NCI-H2029 treated with DMSO at 0.1 percent for 48 hours (cell line): ENCODE data around the gene ANKS1B.
A peak's percentile ranks its signal among the peaks of the same experiment; 100 is the strongest.
"Not testable (repeated sequence)": the region's sequence is repeated elsewhere in the genome, so short reads cannot be mapped to it uniquely, and the experiment has no call there.

Source experiments
- DNase-seq: peaks from one replicate; lab custom pipeline; 2025; lab: John Stamatoyannopoulos, UW

ANKS1B gene

GRCh38 chr12:99870085-99870484 is 114.7 kb downstream of the ANKS1B start:
- no peak for DNase-seq

- DNase-seq, result no peak
Measured at GRCh38 chr12:99861731-99862130, 123.0 kb downstream of the ANKS1B start.

GRCh38 chr12:99859126-99859525 is 125.6 kb downstream of the ANKS1B start:
- DNase-seq, result no peak

GRCh38 chr12:99852666-99853065 is 132.1 kb downstream of the ANKS1B start:
- no peak for DNase-seq

- no peak for DNase-seq
Measured at GRCh38 chr12:99847936-99848335, 136.8 kb downstream of the ANKS1B start.

- DNase-seq, result no peak
Measured at GRCh38 chr12:99834710-99835109, 150.0 kb downstream of the ANKS1B start.

GRCh38 chr12:99833397-99833796 is 151.3 kb downstream of the ANKS1B start:
- DNase-seq, result no peak

GRCh38 chr12:99824900-99825542 is 159.7 kb downstream of the ANKS1B start:
- DNase-seq, result peak; percentile 82

- DNase-seq, result no peak
Measured at GRCh38 chr12:99822273-99822672, 162.5 kb downstream of the ANKS1B start.

- DNase-seq, result peak; percentile 90
Measured at GRCh38 chr12:99810718-99811593, 173.8 kb downstream of the ANKS1B start.

GRCh38 chr12:99809909-99810308 is 174.8 kb downstream of the ANKS1B start:
- no peak for DNase-seq

- DNase-seq, result no peak
Measured at GRCh38 chr12:99806304-99806703, 178.4 kb downstream of the ANKS1B start.

- no peak for DNase-seq
Measured at GRCh38 chr12:99804715-99805114, 180.0 kb downstream of the ANKS1B start.

- DNase-seq, result no peak
Measured at GRCh38 chr12:99800605-99801004, 184.1 kb downstream of the ANKS1B start.

GRCh38 chr12:99797931-99798330 is 186.8 kb downstream of the ANKS1B start:
- DNase-seq, result not testable (repeated sequence)

- no peak for DNase-seq
Measured at GRCh38 chr12:99783421-99783820, 201.3 kb downstream of the ANKS1B start.

GRCh38 chr12:99772274-99772673 is 212.5 kb downstream of the ANKS1B start:
- DNase-seq, result no peak

- no peak for DNase-seq
Measured at GRCh38 chr12:99771659-99772058, 213.1 kb downstream of the ANKS1B start.

- peak; percentile 5 for DNase-seq
Measured at GRCh38 chr12:99769396-99769980, 215.2 kb downstream of the ANKS1B start.

- no peak for DNase-seq
Measured at GRCh38 chr12:99768758-99769157, 216.0 kb downstream of the ANKS1B start.

GRCh38 chr12:99767809-99768208 is 216.9 kb downstream of the ANKS1B start:
- peak; percentile 19 for DNase-seq

- no peak for DNase-seq
Measured at GRCh38 chr12:99766408-99766807, 218.3 kb downstream of the ANKS1B start.
